Measurements from ENCODE around the gene PSME3.

PSME3 gene

GRCh38 chr17:42849031-42849430 is 15.8 kb downstream of the PSME3 start:
- ChIA-PET POLR2A (interaction anchor here (1.2 to 2.0 kb wide), 3 partner anchors 10 to 81 kb away, joined by 4 to 7 read pairs (median 6); partner anchors contain the start of gene PSME3), CTCF (interaction anchor here (0.6 to 1.1 kb wide), 7 partner anchors 12 to 729 kb away, joined by 3 to 5 read pairs (median 3); no protein-coding TSS in a partner anchor)
- H3K4me1 ChIP-seq (ENCODE audit: control insufficient read depth, insufficient read depth, low read length) = no peaks in the 10 kb centered on the region

More at GRCh38 chr17:42849031-42849430, 15.8 kb downstream of the PSME3 start:
- Histone ChIP-seq H3K4me3 (ENCODE audit: low read depth, low read length) (no peak overlapping the region), H3K27ac (ENCODE audit: extremely low read depth, low read depth, low read length) (no peak overlapping the region), H3K9me3 (ENCODE audit: control insufficient read depth, insufficient read depth, low read depth, low read length) (no peaks in the 10 kb centered on the region), H3K36me3 (ENCODE audit: control insufficient read depth in 2 of 2, insufficient read depth in 1 of 2, low read length in 2 of 2) (peaks cover 0 to 22% of the 10 kb centered on the region in 2 experiments; a peak in 1 of 3 replicates)
- TF ChIP-seq SP7 (tag by site-specific recombination; IDR thresholded peaks at IDR 0.05) = no peak
- TF ChIP-seq KLF7 (tag by site-specific recombination; IDR thresholded peaks at IDR 0.05; ENCODE audit: borderline replicate concordance) = no peak
- TF ChIP-seq, protein P1, sequence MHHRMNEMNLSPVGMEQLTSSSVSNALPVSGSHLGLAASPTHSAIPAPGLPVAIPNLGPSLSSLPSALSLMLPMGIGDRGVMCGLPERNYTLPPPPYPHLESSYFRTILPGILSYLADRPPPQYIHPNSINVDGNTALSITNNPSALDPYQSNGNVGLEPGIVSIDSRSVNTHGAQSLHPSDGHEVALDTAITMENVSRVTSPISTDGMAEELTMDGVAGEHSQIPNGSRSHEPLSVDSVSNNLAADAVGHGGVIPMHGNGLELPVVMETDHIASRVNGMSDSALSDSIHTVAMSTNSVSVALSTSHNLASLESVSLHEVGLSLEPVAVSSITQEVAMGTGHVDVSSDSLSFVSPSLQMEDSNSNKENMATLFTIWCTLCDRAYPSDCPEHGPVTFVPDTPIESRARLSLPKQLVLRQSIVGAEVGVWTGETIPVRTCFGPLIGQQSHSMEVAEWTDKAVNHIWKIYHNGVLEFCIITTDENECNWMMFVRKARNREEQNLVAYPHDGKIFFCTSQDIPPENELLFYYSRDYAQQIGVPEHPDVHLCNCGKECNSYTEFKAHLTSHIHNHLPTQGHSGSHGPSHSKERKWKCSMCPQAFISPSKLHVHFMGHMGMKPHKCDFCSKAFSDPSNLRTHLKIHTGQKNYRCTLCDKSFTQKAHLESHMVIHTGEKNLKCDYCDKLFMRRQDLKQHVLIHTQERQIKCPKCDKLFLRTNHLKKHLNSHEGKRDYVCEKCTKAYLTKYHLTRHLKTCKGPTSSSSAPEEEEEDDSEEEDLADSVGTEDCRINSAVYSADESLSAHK (tag by site-specific recombination; IDR thresholded peaks at IDR 0.05) = no peak
- TF ChIP-seq ZNF354C (tag by site-specific recombination; IDR thresholded peaks at IDR 0.05; ENCODE audit: borderline replicate concordance, low read depth) = no peak
- no peak for TF ChIP-seq ZNF776 (tag by site-specific recombination; IDR thresholded peaks at IDR 0.05; ENCODE audit: borderline replicate concordance)
- TF ChIP-seq ZNF623 (tag by site-specific recombination; IDR thresholded peaks at IDR 0.05) = no peak
- TF ChIP-seq, protein P2, sequence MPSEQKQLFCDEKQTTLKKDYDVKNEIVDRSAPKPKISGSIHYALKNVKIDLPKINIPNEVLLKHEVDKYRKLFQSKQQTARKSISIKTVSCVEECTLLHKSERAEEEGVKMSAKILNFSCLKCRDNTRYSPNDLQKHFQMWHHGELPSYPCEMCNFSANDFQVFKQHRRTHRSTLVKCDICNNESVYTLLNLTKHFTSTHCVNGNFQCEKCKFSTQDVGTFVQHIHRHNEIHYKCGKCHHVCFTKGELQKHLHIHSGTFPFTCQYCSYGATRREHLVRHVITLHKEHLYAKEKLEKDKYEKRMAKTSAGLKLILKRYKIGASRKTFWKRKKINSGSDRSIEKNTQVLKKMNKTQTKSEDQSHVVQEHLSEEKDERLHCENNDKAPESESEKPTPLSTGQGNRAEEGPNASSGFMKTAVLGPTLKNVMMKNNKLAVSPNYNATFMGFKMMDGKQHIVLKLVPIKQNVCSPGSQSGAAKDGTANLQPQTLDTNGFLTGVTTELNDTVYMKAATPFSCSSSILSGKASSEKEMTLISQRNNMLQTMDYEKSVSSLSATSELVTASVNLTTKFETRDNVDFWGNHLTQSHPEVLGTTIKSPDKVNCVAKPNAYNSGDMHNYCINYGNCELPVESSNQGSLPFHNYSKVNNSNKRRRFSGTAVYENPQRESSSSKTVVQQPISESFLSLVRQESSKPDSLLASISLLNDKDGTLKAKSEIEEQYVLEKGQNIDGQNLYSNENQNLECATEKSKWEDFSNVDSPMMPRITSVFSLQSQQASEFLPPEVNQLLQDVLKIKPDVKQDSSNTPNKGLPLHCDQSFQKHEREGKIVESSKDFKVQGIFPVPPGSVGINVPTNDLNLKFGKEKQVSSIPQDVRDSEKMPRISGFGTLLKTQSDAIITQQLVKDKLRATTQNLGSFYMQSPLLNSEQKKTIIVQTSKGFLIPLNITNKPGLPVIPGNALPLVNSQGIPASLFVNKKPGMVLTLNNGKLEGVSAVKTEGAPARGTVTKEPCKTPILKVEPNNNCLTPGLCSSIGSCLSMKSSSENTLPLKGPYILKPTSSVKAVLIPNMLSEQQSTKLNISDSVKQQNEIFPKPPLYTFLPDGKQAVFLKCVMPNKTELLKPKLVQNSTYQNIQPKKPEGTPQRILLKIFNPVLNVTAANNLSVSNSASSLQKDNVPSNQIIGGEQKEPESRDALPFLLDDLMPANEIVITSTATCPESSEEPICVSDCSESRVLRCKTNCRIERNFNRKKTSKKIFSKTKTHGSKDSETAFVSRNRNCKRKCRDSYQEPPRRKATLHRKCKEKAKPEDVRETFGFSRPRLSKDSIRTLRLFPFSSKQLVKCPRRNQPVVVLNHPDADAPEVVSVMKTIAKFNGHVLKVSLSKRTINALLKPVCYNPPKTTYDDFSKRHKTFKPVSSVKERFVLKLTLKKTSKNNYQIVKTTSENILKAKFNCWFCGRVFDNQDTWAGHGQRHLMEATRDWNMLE (tag by site-specific recombination; conservative IDR thresholded peaks at IDR 0.05; ENCODE audit: low read depth) = no peak
- TF ChIP-seq ZNF473 (tag by site-specific recombination; IDR thresholded peaks at IDR 0.05) = no peak
- TF ChIP-seq, protein P3, sequence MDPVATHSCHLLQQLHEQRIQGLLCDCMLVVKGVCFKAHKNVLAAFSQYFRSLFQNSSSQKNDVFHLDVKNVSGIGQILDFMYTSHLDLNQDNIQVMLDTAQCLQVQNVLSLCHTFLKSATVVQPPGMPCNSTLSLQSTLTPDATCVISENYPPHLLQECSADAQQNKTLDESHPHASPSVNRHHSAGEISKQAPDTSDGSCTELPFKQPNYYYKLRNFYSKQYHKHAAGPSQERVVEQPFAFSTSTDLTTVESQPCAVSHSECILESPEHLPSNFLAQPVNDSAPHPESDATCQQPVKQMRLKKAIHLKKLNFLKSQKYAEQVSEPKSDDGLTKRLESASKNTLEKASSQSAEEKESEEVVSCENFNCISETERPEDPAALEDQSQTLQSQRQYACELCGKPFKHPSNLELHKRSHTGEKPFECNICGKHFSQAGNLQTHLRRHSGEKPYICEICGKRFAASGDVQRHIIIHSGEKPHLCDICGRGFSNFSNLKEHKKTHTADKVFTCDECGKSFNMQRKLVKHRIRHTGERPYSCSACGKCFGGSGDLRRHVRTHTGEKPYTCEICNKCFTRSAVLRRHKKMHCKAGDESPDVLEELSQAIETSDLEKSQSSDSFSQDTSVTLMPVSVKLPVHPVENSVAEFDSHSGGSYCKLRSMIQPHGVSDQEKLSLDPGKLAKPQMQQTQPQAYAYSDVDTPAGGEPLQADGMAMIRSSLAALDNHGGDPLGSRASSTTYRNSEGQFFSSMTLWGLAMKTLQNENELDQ (tag by site-specific recombination; IDR thresholded peaks at IDR 0.05; ENCODE audit: low read depth) = no peak
- TF ChIP-seq, protein P4, sequence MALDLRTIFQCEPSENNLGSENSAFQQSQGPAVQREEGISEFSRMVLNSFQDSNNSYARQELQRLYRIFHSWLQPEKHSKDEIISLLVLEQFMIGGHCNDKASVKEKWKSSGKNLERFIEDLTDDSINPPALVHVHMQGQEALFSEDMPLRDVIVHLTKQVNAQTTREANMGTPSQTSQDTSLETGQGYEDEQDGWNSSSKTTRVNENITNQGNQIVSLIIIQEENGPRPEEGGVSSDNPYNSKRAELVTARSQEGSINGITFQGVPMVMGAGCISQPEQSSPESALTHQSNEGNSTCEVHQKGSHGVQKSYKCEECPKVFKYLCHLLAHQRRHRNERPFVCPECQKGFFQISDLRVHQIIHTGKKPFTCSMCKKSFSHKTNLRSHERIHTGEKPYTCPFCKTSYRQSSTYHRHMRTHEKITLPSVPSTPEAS (tag by site-specific recombination; IDR thresholded peaks at IDR 0.05) = no peak
